ENCODE results near the gene CD47. TPM values are rescaled to one million over a fixed set of nuclear protein-coding genes. Genes with fewer than 3 reads are reported as not detected.

The CD47 gene
- total RNA-seq, 1 donor from 2014 or later: 141 TPM

DNA sequence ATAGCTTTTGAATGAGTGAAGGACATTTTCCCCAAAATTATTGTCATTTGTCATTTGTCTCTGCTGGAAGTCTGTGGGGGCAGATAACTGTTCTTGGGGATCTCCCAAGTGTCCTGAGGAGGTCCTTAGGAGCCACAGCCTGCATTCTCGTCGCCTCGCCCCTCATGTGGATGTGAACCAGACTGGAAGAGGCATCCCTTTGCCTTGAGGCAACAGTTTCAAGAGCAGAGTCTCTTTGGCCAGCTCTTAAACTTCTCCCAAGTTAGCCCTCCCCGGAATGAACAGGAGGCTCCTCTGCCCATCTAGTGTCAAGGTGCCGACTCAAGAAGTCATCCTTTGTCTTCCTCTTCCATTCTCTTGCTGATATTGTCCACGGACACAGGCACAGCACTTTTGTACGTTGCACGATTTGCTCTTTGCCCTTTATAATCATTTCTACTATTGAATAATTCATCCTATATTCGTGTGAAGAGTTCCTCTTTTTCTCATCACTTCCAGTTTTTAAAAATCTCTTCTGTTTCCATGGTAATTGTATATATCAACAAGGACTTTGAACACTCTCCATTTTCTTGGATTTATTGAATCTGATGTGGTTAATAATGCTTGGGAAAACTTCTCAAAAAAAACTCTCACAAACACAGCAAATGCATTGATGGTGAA, 40.8 kb upstream of the CD47 start:
- DNase-seq (ENCODE audit: low read depth): no peak
- no peak overlapping the region for H3K4me3 ChIP-seq (ENCODE audit: low read depth, low read length)
- no peak for TF ChIP-seq CTCF (conservative IDR thresholded peaks at IDR 0.05; ENCODE audit: low read depth, low read length)

GRCh38 chr3:108130701-108131474, 40.1 kb upstream of the CD47 start:
- no peak for TF ChIP-seq CTCF (conservative IDR thresholded peaks at IDR 0.05; ENCODE audit: low read depth, low read length)
- H3K4me3 ChIP-seq (ENCODE audit: low read depth, low read length): no peak overlapping the region
- DNase-seq (ENCODE audit: low read depth): peak; percentile 87

GRCh38 chr3:108130236-108130635, 39.4 kb upstream of the CD47 start:
- no peak overlapping the region for H3K4me3 ChIP-seq (ENCODE audit: low read depth, low read length)
- DNase-seq (ENCODE audit: low read depth): no peak
- no peak for TF ChIP-seq CTCF (conservative IDR thresholded peaks at IDR 0.05; ENCODE audit: low read depth, low read length)

DNA sequence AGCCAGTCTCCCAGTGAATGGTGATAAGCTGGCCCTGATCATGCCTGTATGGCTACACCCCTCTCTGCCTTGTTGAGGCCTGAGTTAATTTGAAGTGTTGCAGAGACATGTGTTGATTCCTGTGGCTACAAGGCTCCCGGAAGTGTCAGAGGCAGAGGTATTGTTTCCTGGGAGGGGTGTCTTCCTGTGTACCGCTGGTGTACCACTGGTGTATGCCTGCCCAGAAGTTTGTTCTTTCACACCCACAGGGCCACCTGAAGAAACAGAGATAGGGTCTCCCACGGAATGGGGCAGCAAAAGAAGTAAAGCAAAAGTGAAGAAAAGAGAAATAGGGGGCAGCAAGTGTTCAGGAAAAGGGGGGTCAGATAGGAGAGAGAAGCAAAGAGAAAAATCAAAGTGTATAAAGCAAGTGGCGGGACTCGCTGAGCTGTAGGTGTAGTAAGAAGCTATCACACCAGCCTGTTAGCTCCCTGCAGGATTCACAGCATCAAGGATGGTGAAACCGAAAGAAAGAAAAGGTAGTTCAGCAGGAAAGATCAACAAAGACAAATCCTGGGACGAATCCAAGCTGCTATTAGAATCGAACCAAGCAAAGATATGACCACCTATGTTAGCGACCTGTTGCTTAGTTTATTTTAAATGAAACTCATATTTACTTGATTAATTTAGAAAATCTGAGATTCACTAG, 36.6 kb upstream of the CD47 start:
- no peak overlapping the region for H3K4me3 ChIP-seq (ENCODE audit: low read depth, low read length)
- DNase-seq (ENCODE audit: low read depth): no peak
- TF ChIP-seq CTCF (conservative IDR thresholded peaks at IDR 0.05; ENCODE audit: low read depth, low read length): no peak

DNA sequence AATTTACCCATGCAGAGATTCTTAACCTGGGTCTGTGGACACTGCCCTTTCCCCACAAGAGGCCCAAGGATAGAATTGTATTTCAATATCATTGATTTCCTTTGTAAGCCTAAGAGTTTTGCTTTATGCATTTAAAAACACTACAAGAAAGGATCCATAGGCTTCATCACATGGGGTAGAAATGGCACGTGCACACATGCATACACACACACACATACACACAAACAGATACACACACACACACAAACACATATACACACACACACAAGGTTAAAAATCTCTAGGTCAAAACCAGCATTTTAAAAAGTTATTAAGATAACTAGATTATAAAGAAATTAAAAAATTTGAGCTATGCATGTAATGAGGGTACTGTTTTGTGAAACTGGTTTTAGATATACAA, 35.5 kb upstream of the CD47 start:
- no peak for DNase-seq (ENCODE audit: low read depth)

GRCh38 chr3:108125550-108126071, 34.8 kb upstream of the CD47 start:
- DNase-seq (ENCODE audit: low read depth): no peak
- no peak for TF ChIP-seq CTCF (conservative IDR thresholded peaks at IDR 0.05; ENCODE audit: low read depth, low read length)
- H3K4me3 ChIP-seq (ENCODE audit: low read depth, low read length): no peak overlapping the region

More for the DNA sequence above, 35.5 kb upstream of the CD47 start:
- no peak overlapping the region for H3K4me3 ChIP-seq (ENCODE audit: low read depth, low read length)
- no peak for TF ChIP-seq CTCF (conservative IDR thresholded peaks at IDR 0.05; ENCODE audit: low read depth, low read length)
